GM23338 (cell line): ENCODE results near the gene PCDHGA6.

ENCODE experiments used
- CREB1 ChIP-seq: fragments of 250-450 bp; sonication (Bioruptor Pico); IDR thresholded peaks from 2 replicates; pipeline ENCODE4 v1.5.0; 2020; ENCODE audit warnings: low read depth, mild to moderate bottlenecking, moderate library complexity
- CTCF ChIP-seq, 2 experiments: fragments of 200-600 bp in 1 of 2; sonication (generic) in 1 of 2; conservative IDR thresholded peaks; 2 replicates each; pipeline versions ENCODE4 v1.5.1 to v1.6.1; 2016 to 2017; ENCODE audit warnings: antibody characterized with exemption in 2 of 2, low read depth in 2 of 2, mild to moderate bottlenecking in 2 of 2, moderate library complexity in 1 of 2
- EZH2 ChIP-seq: fragments of 200-600 bp; sonication (generic); IDR thresholded peaks from one replicate; pipeline ENCODE4 v1.8.0; 2017; ENCODE audit warnings: antibody characterized with exemption, mild to moderate bottlenecking, low read depth; ENCODE audit not compliant: unreplicated experiment
- EZH2phosphoT487 ChIP-seq: fragments of 200-600 bp; sonication (generic); IDR thresholded peaks from one replicate; pipeline ENCODE4 v1.8.1; 2018; ENCODE audit warnings: antibody characterized with exemption; ENCODE audit not compliant: unreplicated experiment
- JUNB ChIP-seq: IDR thresholded peaks from one replicate; pipeline ENCODE4 v1.6.1; 2016; ENCODE audit warnings: antibody characterized with exemption; ENCODE audit not compliant: unreplicated experiment
- NANOG ChIP-seq: IDR thresholded peaks from 2 replicates; pipeline ENCODE4 v1.6.1; 2016; ENCODE audit warnings: antibody characterized with exemption, borderline replicate concordance
- POLR2AphosphoS5 ChIP-seq: IDR thresholded peaks from 2 replicates; pipeline ENCODE4 v1.6.1; 2016; ENCODE audit warnings: antibody characterized with exemption, low read depth
- REST ChIP-seq: IDR thresholded peaks from one replicate; pipeline ENCODE4 v1.6.1; 2018; ENCODE audit warnings: antibody characterized with exemption; ENCODE audit not compliant: unreplicated experiment
- TF ChIP-seq, protein P1 (sequence below): fragments of 250-450 bp; sonication (Bioruptor Pico); IDR thresholded peaks from 2 replicates; pipeline ENCODE4 v1.5.0; 2020; ENCODE audit warnings: mild to moderate bottlenecking, moderate library complexity
- TF ChIP-seq, protein P2 (sequence below): IDR thresholded peaks from 2 replicates; pipeline ENCODE4 v1.6.1; 2016; ENCODE audit warnings: antibody characterized with exemption

GRCh38 chr5:141354900-141355469 is 18.7 kb upstream of the PCDHGA6 start, which contains the start of gene PCDHGA4:
- TF ChIP-seq CTCF (conservative IDR thresholded peaks at IDR 0.05; ENCODE audit: low read depth in 2 of 2): peak; percentile 53 to 81
- no peak for TF ChIP-seq EZH2phosphoT487
- TF ChIP-seq POLR2AphosphoS5: no peak
- TF ChIP-seq EZH2: no peak
- no peak for TF ChIP-seq REST
- TF ChIP-seq CREB1: no peak
- no peak for TF ChIP-seq JUNB
- no peak for TF ChIP-seq NANOG
- TF ChIP-seq, protein P1, sequence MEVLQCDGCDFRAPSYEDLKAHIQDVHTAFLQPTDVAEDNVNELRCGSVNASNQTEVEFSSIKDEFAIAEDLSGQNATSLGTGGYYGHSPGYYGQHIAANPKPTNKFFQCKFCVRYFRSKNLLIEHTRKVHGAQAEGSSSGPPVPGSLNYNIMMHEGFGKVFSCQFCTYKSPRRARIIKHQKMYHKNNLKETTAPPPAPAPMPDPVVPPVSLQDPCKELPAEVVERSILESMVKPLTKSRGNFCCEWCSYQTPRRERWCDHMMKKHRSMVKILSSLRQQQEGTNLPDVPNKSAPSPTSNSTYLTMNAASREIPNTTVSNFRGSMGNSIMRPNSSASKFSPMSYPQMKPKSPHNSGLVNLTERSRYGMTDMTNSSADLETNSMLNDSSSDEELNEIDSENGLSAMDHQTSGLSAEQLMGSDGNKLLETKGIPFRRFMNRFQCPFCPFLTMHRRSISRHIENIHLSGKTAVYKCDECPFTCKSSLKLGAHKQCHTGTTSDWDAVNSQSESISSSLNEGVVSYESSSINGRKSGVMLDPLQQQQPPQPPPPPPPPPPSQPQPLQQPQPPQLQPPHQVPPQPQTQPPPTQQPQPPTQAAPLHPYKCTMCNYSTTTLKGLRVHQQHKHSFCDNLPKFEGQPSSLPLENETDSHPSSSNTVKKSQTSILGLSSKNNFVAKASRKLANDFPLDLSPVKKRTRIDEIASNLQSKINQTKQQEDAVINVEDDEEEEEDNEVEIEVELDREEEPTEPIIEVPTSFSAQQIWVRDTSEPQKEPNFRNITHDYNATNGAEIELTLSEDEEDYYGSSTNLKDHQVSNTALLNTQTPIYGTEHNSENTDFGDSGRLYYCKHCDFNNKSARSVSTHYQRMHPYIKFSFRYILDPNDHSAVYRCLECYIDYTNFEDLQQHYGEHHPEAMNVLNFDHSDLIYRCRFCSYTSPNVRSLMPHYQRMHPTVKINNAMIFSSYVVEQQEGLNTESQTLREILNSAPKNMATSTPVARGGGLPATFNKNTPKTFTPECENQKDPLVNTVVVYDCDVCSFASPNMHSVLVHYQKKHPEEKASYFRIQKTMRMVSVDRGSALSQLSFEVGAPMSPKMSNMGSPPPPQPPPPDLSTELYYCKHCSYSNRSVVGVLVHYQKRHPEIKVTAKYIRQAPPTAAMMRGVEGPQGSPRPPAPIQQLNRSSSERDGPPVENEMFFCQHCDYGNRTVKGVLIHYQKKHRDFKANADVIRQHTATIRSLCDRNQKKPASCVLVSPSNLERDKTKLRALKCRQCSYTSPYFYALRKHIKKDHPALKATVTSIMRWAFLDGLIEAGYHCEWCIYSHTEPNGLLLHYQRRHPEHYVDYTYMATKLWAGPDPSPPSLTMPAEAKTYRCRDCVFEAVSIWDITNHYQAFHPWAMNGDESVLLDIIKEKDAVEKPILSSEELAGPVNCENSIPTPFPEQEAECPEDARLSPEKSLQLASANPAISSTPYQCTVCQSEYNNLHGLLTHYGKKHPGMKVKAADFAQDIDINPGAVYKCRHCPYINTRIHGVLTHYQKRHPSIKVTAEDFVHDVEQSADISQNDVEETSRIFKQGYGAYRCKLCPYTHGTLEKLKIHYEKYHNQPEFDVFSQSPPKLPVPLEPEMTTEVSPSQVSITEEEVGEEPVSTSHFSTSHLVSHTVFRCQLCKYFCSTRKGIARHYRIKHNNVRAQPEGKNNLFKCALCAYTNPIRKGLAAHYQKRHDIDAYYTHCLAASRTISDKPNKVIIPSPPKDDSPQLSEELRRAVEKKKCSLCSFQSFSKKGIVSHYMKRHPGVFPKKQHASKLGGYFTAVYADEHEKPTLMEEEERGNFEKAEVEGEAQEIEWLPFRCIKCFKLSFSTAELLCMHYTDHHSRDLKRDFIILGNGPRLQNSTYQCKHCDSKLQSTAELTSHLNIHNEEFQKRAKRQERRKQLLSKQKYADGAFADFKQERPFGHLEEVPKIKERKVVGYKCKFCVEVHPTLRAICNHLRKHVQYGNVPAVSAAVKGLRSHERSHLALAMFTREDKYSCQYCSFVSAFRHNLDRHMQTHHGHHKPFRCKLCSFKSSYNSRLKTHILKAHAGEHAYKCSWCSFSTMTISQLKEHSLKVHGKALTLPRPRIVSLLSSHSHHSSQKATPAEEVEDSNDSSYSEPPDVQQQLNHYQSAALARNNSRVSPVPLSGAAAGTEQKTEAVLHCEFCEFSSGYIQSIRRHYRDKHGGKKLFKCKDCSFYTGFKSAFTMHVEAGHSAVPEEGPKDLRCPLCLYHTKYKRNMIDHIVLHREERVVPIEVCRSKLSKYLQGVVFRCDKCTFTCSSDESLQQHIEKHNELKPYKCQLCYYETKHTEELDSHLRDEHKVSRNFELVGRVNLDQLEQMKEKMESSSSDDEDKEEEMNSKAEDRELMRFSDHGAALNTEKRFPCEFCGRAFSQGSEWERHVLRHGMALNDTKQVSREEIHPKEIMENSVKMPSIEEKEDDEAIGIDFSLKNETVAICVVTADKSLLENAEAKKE (CRISPR knock-in tag): no peak
- TF ChIP-seq, protein P2, sequence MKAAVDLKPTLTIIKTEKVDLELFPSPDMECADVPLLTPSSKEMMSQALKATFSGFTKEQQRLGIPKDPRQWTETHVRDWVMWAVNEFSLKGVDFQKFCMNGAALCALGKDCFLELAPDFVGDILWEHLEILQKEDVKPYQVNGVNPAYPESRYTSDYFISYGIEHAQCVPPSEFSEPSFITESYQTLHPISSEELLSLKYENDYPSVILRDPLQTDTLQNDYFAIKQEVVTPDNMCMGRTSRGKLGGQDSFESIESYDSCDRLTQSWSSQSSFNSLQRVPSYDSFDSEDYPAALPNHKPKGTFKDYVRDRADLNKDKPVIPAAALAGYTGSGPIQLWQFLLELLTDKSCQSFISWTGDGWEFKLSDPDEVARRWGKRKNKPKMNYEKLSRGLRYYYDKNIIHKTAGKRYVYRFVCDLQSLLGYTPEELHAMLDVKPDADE: no peak
